Stimulated activated CD4-positive, alpha-beta T cell treated with anti-CD3 and anti-CD28 coated beads, Interleukin-4, amount 100 ng/mL, for 48 hours (primary cell): ENCODE data around the gene HSPBAP1.
"Not testable (repeated sequence)": the region's sequence is repeated elsewhere in the genome, so short reads cannot be mapped to it uniquely, and the experiment has no call there.

Source experiments
- DNase-seq, 2 donors: peaks; one replicate each; pipeline ENCODE4 v3.0.0-alpha.2; 2020; ENCODE audit warnings: low read depth in 2 of 2

HSPBAP1 gene

GRCh38 chr3:122785231-122785630 lies 8.4 kb downstream of the HSPBAP1 start:
- no peak for DNase-seq

- no peak for DNase-seq
These were observed 9.2 kb downstream of the HSPBAP1 start for GRCh38 chr3:122784436-122784835.

- DNase-seq, result no peak
These were observed 10.8 kb downstream of the HSPBAP1 start for GRCh38 chr3:122782804-122783203.

- DNase-seq, result no peak
These were observed 16.1 kb downstream of the HSPBAP1 start for GRCh38 chr3:122777563-122777962.

- DNase-seq, result no peak
These were observed 16.8 kb downstream of the HSPBAP1 start for GRCh38 chr3:122776675-122777468.

GRCh38 chr3:122774564-122774963 lies 19.1 kb downstream of the HSPBAP1 start:
- no peak for DNase-seq

- DNase-seq, result no peak
These were observed 19.6 kb downstream of the HSPBAP1 start for GRCh38 chr3:122773944-122774509.

GRCh38 chr3:122772827-122773226 lies 20.8 kb downstream of the HSPBAP1 start:
- no peak for DNase-seq

- DNase-seq, result no peak
These were observed 23.0 kb downstream of the HSPBAP1 start for GRCh38 chr3:122770521-122771202.

GRCh38 chr3:122767540-122768372 lies 25.9 kb downstream of the HSPBAP1 start:
- no peak for DNase-seq

- DNase-seq, result no peak
These were observed 27.2 kb downstream of the HSPBAP1 start for GRCh38 chr3:122766430-122766829.

GRCh38 chr3:122760453-122761271 lies 33.0 kb downstream of the HSPBAP1 start:
- DNase-seq, result no peak

GRCh38 chr3:122758877-122759560 lies 34.6 kb downstream of the HSPBAP1 start:
- DNase-seq, result no peak

- no peak for DNase-seq
These were observed 38.1 kb downstream of the HSPBAP1 start for GRCh38 chr3:122755491-122755890.

GRCh38 chr3:122754929-122755328 lies 38.7 kb downstream of the HSPBAP1 start:
- DNase-seq, result no peak

- DNase-seq, result no peak
These were observed 45.3 kb downstream of the HSPBAP1 start for GRCh38 chr3:122748347-122748746.

GRCh38 chr3:122747295-122747694 lies 46.3 kb downstream of the HSPBAP1 start:
- DNase-seq, result not testable (repeated sequence)

GRCh38 chr3:122745369-122746021 lies 48.1 kb downstream of the HSPBAP1 start:
- DNase-seq, result no peak

- DNase-seq, result no peak
These were observed 50.0 kb downstream of the HSPBAP1 start for GRCh38 chr3:122743581-122744120.

- DNase-seq, result no peak
These were observed 51.4 kb downstream of the HSPBAP1 start for GRCh38 chr3:122742234-122742633.
